ENCODE results near the gene ZBTB43. TPM values are rescaled to one million over a fixed set of nuclear protein-coding genes. Genes with fewer than 3 reads are reported as not detected.
"Not testable (repeated sequence)": the region's sequence is repeated elsewhere in the genome, so short reads cannot be mapped to it uniquely, and the experiment has no call there.

The ZBTB43 gene
- total RNA-seq, 4 donors from 2014 or later: 12.1 to 25.1 (median 13.5) TPM

DNA sequence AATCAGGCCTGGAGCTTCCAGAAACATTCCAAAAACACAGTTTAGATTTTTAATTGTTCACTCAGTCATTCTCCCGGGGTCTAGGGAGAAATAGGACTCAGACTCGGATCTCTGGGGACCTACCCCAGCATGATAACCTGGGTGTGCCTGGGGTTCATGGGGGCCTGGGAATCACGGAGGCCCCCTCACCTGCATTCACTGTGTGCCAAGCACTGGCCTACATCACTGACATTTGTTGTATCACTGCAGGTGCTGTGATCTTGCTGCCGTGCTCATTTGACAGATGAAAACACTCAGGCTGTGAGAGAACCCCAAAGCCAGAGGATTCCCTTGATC, 22.8 kb upstream of the ZBTB43 start:
- Histone ChIP-seq H3K4me3 (replicated peaks in 1 of 3) (no peak overlapping the region), H3K27me3 (no peaks in the 10 kb centered on the region), H3K4me1 (peaks cover 0 to 4% of the 10 kb centered on the region in 2 donors), H3K9me3 (no peaks in the 10 kb centered on the region), H3K36me3 (no peaks in the 10 kb centered on the region), H3K27ac (no peak overlapping the region)
- WGBS, 2 donors: 32 to 48% methylated on average over 4 of the region's 4 CpGs
- no peak for TF ChIP-seq POLR2A (IDR thresholded peaks at IDR 0.05)
- TF ChIP-seq, protein P1, sequence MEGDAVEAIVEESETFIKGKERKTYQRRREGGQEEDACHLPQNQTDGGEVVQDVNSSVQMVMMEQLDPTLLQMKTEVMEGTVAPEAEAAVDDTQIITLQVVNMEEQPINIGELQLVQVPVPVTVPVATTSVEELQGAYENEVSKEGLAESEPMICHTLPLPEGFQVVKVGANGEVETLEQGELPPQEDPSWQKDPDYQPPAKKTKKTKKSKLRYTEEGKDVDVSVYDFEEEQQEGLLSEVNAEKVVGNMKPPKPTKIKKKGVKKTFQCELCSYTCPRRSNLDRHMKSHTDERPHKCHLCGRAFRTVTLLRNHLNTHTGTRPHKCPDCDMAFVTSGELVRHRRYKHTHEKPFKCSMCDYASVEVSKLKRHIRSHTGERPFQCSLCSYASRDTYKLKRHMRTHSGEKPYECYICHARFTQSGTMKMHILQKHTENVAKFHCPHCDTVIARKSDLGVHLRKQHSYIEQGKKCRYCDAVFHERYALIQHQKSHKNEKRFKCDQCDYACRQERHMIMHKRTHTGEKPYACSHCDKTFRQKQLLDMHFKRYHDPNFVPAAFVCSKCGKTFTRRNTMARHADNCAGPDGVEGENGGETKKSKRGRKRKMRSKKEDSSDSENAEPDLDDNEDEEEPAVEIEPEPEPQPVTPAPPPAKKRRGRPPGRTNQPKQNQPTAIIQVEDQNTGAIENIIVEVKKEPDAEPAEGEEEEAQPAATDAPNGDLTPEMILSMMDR (IDR thresholded peaks at IDR 0.05): peak in 2 of 6 experiments; percentile 5 to 8
- DNase-seq: no peak
- intact Hi-C loops (cut with DNase I): loop anchor here (10.0 kb wide), 2 partner anchors 167 to 277 kb away; partner anchors contain the start of gene LMX1B

DNA sequence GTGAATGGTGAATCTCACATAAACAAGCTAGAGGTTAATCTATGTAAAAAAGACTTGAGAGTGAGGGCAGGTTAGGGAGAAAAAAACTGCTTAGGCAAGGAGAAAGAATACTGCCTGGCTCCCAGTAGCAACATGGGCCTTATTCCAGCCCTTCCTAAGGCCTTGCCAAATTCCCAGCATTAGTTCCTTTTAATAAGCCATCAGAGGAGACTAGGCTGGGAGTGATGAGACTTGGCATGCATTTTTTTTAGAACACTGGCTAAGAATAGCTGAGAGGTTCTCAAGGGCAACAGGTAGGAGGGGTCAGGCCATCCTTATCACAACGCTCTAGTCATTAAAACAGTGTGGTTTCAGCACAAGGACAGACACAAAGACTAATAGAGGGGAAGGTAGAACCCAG, 20.9 kb upstream of the ZBTB43 start:
- intact Hi-C loops (cut with DNase I): loop anchor here (10.0 kb wide), 2 partner anchors 169 to 279 kb away; partner anchors contain the start of gene LMX1B
- Histone ChIP-seq H3K27me3 (no peaks in the 10 kb centered on the region), H3K9me3 (no peaks in the 10 kb centered on the region), H3K4me1 (peaks cover 0 to 4% of the 10 kb centered on the region in 2 donors), H3K4me3 (replicated peaks in 1 of 3) (no peak overlapping the region), H3K36me3 (no peaks in the 10 kb centered on the region), H3K27ac (no peak overlapping the region)
- DNase-seq: no peak
- TF ChIP-seq, protein P1 (IDR thresholded peaks at IDR 0.05): no peak
- TF ChIP-seq POLR2A (IDR thresholded peaks at IDR 0.05): no peak
- 44 to 67% methylated on average over 1 of the region's 1 CpG for WGBS, 2 donors

DNA sequence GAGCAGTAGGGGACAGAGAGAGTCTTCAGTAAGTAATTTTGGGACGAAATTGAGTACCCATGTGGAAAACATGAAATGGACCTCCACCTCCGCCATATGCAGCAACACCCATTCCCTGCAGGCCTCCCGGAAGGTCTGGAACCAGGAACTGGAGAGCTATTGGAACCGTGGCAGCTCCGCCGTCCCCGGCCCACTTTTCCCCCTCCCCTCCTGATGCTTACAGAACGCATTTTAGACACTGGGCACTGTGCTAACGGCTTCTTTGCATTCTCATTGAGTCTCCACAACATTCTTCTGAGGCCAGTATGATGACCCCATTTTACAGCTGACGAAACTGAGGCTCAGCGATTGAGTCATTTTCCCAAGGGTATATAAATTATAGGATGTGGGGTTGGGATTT, 20.4 kb upstream of the ZBTB43 start:
- H3K4me3 ChIP-seq (replicated peaks in 1 of 3): no peak overlapping the region
- no peak for DNase-seq
- 93 to 94% methylated on average over 11 of the region's 11 CpGs for WGBS, 2 donors
- H3K27ac ChIP-seq: no peak overlapping the region
- no peaks in the 10 kb centered on the region for H3K27me3 ChIP-seq
- intact Hi-C loops (cut with DNase I): loop anchor here (10.0 kb wide), 2 partner anchors 170 to 280 kb away; partner anchors contain the start of gene LMX1B
- no peaks in the 10 kb centered on the region for H3K9me3 ChIP-seq
- H3K4me1 ChIP-seq: peaks cover 0 to 4% of the 10 kb centered on the region in 2 donors
- no peak for TF ChIP-seq POLR2A (IDR thresholded peaks at IDR 0.05)
- TF ChIP-seq, protein P1 (IDR thresholded peaks at IDR 0.05): no peak
- no peaks in the 10 kb centered on the region for H3K36me3 ChIP-seq

DNA sequence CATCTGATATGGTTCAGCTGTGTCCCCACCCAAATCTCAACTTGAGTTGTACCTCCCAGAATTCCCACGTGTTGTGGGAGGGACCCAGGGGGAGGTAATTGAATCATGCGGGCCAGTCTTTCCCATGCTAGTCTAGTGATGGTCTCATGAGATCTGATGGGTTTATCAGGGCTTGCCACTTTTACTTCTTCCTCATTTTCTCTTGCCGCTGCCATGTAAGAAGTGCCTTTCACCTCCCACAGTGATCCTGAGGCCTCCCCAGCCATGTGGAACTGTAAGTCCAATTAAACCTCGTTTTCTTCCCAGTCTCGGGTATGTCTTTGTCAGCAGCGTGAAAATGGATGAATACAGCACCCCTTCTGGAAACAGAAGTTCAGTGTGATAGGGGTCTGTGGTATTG, 20.0 kb upstream of the ZBTB43 start:
- H3K36me3 ChIP-seq; H3K27me3 ChIP-seq; H3K27ac ChIP-seq; H3K4me1 ChIP-seq; H3K4me3 ChIP-seq (replicated peaks in 1 of 3); H3K9me3 ChIP-seq; DNase-seq: not testable (repeated sequence)
- intact Hi-C loops (cut with DNase I): loop anchor here (10.0 kb wide), 2 partner anchors 170 to 280 kb away; partner anchors contain the start of gene LMX1B
- 81 to 85% methylated on average over 6 of the region's 6 CpGs for WGBS, 2 donors

DNA sequence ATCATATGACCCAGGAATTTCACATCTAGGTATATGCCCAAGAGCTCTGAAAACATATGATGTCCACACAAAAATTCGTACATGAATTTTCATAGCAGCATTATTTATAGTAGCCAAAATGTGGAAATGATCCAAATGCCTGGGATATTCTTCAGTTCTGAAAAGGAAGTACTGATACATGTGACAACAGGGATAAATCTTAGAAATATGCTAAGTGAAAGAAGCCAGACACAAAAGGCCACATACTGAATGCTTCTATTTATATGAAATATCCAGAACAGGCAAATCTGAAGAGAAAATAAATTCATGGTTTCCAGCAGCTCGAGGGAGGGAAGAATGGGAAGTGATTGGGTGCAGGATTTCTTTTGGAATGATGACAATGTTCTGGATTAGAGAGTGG, 16.8 kb upstream of the ZBTB43 start:
- Histone ChIP-seq H3K27me3 (no peaks in the 10 kb centered on the region), H3K27ac (no peak overlapping the region), H3K4me3 (replicated peaks in 1 of 3) (no peak overlapping the region), H3K4me1 (no peaks in the 10 kb centered on the region), H3K36me3 (no peaks in the 10 kb centered on the region), H3K9me3 (no peaks in the 10 kb centered on the region)
- 51 to 68% methylated on average over 2 of the region's 2 CpGs for WGBS, 2 donors
- TF ChIP-seq, protein P1 (IDR thresholded peaks at IDR 0.05): no peak
- TF ChIP-seq POLR2A (IDR thresholded peaks at IDR 0.05): no peak
- DNase-seq: no peak
- intact Hi-C loops (cut with DNase I): loop anchor here (10.0 kb wide), 2 partner anchors 173 to 283 kb away; partner anchors contain the start of gene LMX1B

Measured in thyroid gland (tissue), 4 donors.